ENCODE results near the gene NT5M. TPM values are rescaled to one million over a fixed set of nuclear protein-coding genes. Genes with fewer than 3 reads are reported as not detected.
"Not testable (repeated sequence)": the region's sequence is repeated elsewhere in the genome, so short reads cannot be mapped to it uniquely, and the experiment has no call there.

The NT5M gene
- total RNA-seq, result 1 to 10 TPM; 1.7 to 4.5 (median 2.2) TPM
- long read RNA-seq, donor 1, transcript NT5M-201 (5 exons, 1,617 nt), result major isoform, 8 of 17 reads
- long read RNA-seq, donor 1, partial matches to known transcripts, result 0 of 17 reads
- long read RNA-seq, donor 1, other reads (novel, unspliced or antisense), result 8 of 17 reads
- long read RNA-seq, donor 2, result 0 reads

DNA sequence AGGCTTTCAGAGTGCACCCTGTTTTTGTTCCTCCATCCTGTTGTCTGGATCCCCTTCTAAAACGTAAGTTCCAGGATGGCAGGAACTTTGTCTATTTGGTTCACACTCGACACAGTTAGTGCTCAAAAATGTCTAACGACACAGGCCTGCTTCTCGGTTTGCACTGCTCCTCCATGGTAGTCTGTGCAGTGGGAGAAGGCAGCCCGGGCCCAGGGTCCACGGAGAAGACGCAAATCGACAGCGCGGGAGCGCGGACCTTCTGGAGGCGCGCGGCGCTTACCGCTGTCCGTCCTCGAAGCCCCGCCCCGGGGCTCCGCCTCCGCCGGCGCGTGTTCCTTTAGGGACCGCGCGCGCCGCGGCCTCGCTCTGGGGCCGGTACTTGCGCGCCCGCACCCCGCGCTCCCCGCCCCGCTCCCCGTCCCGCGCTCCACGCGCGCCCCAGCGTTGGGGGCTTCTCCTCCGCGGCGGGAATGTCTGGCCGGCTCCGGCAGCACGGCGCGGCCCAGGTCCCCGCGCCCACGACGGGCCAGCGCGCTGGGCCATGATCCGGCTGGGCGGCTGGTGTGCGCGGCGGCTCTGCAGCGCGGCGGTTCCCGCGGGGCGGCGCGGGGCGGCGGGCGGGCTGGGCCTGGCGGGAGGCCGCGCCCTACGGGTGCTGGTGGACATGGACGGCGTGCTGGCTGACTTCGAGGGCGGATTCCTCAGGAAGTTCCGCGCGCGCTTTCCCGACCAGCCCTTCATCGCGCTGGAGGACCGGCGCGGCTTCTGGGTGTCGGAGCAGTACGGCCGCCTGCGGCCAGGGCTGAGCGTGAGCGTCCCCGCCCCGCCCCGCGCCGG is at the start of gene NT5M:
Gene NT5M (plus strand): TSS at position 364 of the 837 bp plus-strand sequence. CDS start 178 bp downstream, at position 542.
- Histone ChIP-seq H3K36me3 (ENCODE audit: low read depth) (no peaks in the 10 kb centered on the region), H3K9me3 (no peaks in the 10 kb centered on the region), H3K4me1 (ENCODE audit: low read depth) (peaks cover 17% of the 10 kb centered on the region), H3K4me3 (peak within 1 kb of the TSS; percentile 17)
- DNase-seq, result peak; percentile 82 to 87 (median 86)
- TF ChIP-seq, protein P1, sequence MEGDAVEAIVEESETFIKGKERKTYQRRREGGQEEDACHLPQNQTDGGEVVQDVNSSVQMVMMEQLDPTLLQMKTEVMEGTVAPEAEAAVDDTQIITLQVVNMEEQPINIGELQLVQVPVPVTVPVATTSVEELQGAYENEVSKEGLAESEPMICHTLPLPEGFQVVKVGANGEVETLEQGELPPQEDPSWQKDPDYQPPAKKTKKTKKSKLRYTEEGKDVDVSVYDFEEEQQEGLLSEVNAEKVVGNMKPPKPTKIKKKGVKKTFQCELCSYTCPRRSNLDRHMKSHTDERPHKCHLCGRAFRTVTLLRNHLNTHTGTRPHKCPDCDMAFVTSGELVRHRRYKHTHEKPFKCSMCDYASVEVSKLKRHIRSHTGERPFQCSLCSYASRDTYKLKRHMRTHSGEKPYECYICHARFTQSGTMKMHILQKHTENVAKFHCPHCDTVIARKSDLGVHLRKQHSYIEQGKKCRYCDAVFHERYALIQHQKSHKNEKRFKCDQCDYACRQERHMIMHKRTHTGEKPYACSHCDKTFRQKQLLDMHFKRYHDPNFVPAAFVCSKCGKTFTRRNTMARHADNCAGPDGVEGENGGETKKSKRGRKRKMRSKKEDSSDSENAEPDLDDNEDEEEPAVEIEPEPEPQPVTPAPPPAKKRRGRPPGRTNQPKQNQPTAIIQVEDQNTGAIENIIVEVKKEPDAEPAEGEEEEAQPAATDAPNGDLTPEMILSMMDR (IDR thresholded peaks at IDR 0.05), result no peak
- peak; percentile 85 for ATAC-seq
- intact Hi-C loops (cut with DNase I, micrococcal nuclease), result no loop called here

DNA sequence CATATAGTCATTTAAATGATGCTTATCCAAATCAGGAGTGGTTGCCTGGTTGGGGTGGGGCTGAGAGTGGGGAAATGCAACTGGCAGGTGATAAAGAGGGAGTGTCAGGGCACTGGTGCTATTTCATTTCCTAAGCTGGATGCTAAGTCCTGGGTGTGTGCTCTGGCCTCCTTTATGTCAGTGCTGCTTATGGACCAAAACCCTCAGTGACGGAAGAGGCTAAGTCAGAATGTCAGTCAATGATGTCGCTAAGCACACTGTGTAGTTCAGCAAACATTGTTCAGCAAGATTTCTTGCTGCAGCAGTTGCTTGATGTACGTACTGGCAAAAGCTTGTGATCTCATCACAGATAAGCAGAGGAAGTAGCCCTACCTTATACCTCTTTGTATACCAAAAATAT is 49.8 kb upstream of the NT5M start:
- ATAC-seq (no peak), DNase-seq (no peak)
- intact Hi-C loops (cut with DNase I, micrococcal nuclease), result no loop called here
- TF ChIP-seq, protein P1 (IDR thresholded peaks at IDR 0.05), result no peak
- no peaks in the 10 kb centered on the region for H3K4me1 ChIP-seq (ENCODE audit: low read depth)
- H3K9me3 ChIP-seq, result no peaks in the 10 kb centered on the region
- H3K36me3 ChIP-seq (ENCODE audit: low read depth), result no peaks in the 10 kb centered on the region
- H3K4me3 ChIP-seq, result no peak overlapping the region

DNA sequence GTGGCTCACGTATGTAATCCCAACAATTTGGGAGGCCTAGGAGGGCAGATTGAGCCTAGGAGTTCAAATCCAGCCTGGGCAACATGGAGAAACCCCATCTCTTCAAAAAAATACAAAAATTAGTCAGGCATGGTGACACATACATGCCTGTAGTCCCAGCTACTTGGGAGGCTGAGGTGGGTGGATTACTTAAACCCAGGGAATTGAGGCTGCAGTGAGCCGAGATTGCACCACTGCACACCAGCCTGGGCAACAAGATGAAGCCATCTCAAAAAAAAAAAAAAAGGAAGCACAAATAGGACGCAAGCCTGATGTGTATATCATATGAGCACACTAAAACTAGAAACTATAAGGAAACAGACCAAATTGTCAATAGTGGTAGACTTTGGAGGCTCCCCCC is 49.1 kb upstream of the NT5M start:
- TF ChIP-seq, protein P1 (IDR thresholded peaks at IDR 0.05), result no peak
- intact Hi-C loops (cut with DNase I, micrococcal nuclease), result no loop called here
- no peaks in the 10 kb centered on the region for H3K4me1 ChIP-seq (ENCODE audit: low read depth)
- H3K4me3 ChIP-seq, result no peak overlapping the region
- DNase-seq, result no peak
- no peak for ATAC-seq
- no peaks in the 10 kb centered on the region for H3K9me3 ChIP-seq
- H3K36me3 ChIP-seq (ENCODE audit: low read depth), result no peaks in the 10 kb centered on the region

DNA sequence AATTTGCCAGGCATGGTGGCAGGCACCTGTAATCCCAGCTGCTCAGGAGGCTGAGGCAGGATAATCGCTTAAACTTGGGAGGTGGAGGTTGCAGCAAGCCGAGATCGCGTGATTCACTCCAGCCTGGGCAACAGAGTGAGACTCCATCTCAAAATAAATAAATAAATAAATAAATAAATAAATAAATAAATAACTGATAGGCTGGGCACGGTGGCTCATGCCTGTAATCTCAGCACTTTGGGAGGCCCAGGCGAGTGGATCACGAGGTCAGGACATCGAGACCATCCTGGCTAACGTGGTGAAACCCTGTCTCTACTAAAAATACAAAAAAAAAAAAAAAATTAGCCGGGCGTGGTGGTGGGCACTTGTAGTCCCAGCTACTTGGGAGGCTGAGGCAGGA is 47.5 kb upstream of the NT5M start:
- H3K4me3 ChIP-seq; H3K4me1 ChIP-seq (ENCODE audit: low read depth); intact Hi-C loops (cut with DNase I, micrococcal nuclease); H3K36me3 ChIP-seq (ENCODE audit: low read depth); DNase-seq; ATAC-seq; H3K9me3 ChIP-seq: not testable (repeated sequence)

DNA sequence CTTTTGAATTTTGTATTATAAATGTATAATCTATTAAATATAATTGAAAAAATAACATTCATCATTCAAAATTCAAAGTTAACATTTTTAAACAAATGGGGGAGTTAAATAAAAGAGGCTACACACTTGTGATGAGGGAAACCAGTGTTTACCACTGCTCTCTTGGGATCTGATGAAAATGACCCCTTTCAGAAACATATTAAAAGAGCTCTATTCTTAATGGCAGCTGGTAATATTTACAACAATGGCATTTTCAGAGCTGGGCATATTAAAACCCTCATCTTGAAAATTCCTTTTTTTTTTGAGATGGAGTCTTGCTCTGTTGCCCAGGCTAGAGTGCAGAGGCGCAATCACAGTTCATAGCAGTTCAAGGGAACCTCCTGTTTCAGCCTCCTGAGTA is 46.9 kb upstream of the NT5M start:
- ATAC-seq, result no peak
- no peak for DNase-seq
- Histone ChIP-seq H3K36me3 (ENCODE audit: low read depth) (peaks cover 6% of the 10 kb centered on the region), H3K4me1 (ENCODE audit: low read depth) (no peaks in the 10 kb centered on the region), H3K9me3 (no peaks in the 10 kb centered on the region), H3K4me3 (no peak overlapping the region)
- TF ChIP-seq, protein P1 (IDR thresholded peaks at IDR 0.05), result no peak
- intact Hi-C loops (cut with DNase I, micrococcal nuclease), result no loop called here

DNA sequence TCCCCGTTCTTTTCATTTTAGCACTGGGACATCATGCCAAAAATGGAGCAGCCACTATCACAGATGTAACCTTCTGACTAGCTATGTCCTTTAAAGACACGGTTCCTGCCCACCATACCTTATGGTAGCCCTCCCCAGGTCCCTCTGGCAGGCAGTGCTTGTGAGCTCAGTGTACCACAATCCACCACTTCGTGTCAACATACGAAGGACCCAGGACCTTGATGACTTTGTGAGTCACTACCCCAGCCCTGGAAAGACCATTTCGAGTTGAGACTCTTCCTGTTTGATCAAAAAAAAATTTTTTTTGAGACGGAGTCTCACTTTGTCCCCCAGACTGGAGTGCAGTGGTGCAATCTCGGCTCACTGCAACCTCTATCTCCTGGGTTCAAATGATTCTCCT is 45.2 kb upstream of the NT5M start:
- TF ChIP-seq, protein P1 (IDR thresholded peaks at IDR 0.05), result no peak
- ATAC-seq (no peak), DNase-seq (no peak)
- intact Hi-C loops (cut with DNase I, micrococcal nuclease), result no loop called here
- H3K4me1 ChIP-seq (ENCODE audit: low read depth), result no peaks in the 10 kb centered on the region
- H3K9me3 ChIP-seq, result no peaks in the 10 kb centered on the region
- H3K4me3 ChIP-seq, result no peak overlapping the region
- H3K36me3 ChIP-seq (ENCODE audit: low read depth), result peaks cover 6% of the 10 kb centered on the region

Data from mucosa of descending colon (tissue), 3 donors.